OCI-LY1 (cell line): Measurements from ENCODE around the gene FBXW5.

Source experiments
- H2AFZ ChIP-seq: fragments of 200-600 bp; sonication (generic), shearing (Covaris generic); 2 replicates; pipeline ENCODE4 v1.6.0; 2014; ENCODE audit warnings: antibody characterized with exemption, mild to moderate bottlenecking, low read length
- H3F3A ChIP-seq: fragments of 200-600 bp; sonication (generic), shearing (Covaris generic); 2 replicates; pipeline ENCODE4 v1.6.0; 2014; ENCODE audit warnings: mild to moderate bottlenecking, antibody characterized with exemption, low read length, moderate library complexity; ENCODE audit not compliant: insufficient read depth
- H3K27ac ChIP-seq: fragments of 200-600 bp; sonication (generic); 2 replicates; pipeline ENCODE4 v1.5.1; 2014; ENCODE audit warnings: low read length, mixed run types, mild to moderate bottlenecking, low read depth; ENCODE audit not compliant: poor library complexity, severe bottlenecking
- H3K27me3 ChIP-seq: fragments of 200-600 bp; sonication (generic); 2 replicates; pipeline ENCODE4 v1.6.0; 2014; ENCODE audit warnings: antibody characterized with exemption, mild to moderate bottlenecking, low read length, moderate library complexity; ENCODE audit not compliant: insufficient read depth
- H3K36me3 ChIP-seq: fragments of 200-600 bp; sonication (generic); 2 replicates; pipeline ENCODE4 v1.6.1; 2014; ENCODE audit warnings: mild to moderate bottlenecking, antibody characterized with exemption, low read length, moderate library complexity, mixed read lengths; ENCODE audit not compliant: insufficient read depth
- H3K4me1 ChIP-seq: fragments of 200-600 bp; sonication (generic); 2 replicates; pipeline ENCODE4 v1.5.1; 2014; ENCODE audit warnings: mild to moderate bottlenecking, low read length, moderate library complexity; ENCODE audit not compliant: insufficient read depth, severe bottlenecking
- H3K4me2 ChIP-seq: fragments of 200-600 bp; sonication (generic), shearing (Covaris generic); 2 replicates; pipeline ENCODE4 v1.6.1; 2014; ENCODE audit warnings: low read length
- H3K4me3 ChIP-seq: fragments of 200-600 bp; sonication (generic); 2 replicates; pipeline ENCODE4 v1.5.1; 2014; ENCODE audit warnings: low read length, low read depth, mild to moderate bottlenecking, mixed read lengths; ENCODE audit not compliant: poor library complexity, severe bottlenecking
- H3K79me2 ChIP-seq: fragments of 200-600 bp; shearing (Covaris generic); 2 replicates; pipeline ENCODE4 v1.6.1; 2016; ENCODE audit warnings: mixed run types, low read length, mixed read lengths; ENCODE audit not compliant: insufficient read depth
- H3K9ac ChIP-seq: fragments of 200-600 bp; sonication (generic), shearing (Covaris generic); 2 replicates; pipeline ENCODE4 v1.6.1; 2014; ENCODE audit warnings: mild to moderate bottlenecking, low read length, mixed read lengths
- H3K9me2 ChIP-seq: fragments of 200-600 bp; sonication (generic), shearing (Covaris generic); 2 replicates; pipeline ENCODE4 v1.6.1; 2014; ENCODE audit warnings: low read depth, mild to moderate bottlenecking, low read length, mixed read lengths
- H3K9me3 ChIP-seq: fragments of 200-600 bp; shearing (Covaris generic); 2 replicates; pipeline ENCODE4 v1.6.1; 2014; ENCODE audit warnings: low read length, mixed read lengths
- H4K20me1 ChIP-seq: fragments of 200-600 bp; sonication (generic), shearing (Covaris generic); 2 replicates; pipeline ENCODE4 v1.6.0; 2016; ENCODE audit warnings: mild to moderate bottlenecking, low read length; ENCODE audit not compliant: insufficient read depth
- EZH2 ChIP-seq: fragments of 200-600 bp; sonication (generic), shearing (Covaris generic); IDR thresholded peaks from 2 replicates; pipeline ENCODE4 v1.8.0; 2017; ENCODE audit warnings: borderline replicate concordance, mixed run types, mild to moderate bottlenecking, antibody characterized with exemption, low read length, moderate library complexity, mixed read lengths
- TF ChIP-seq, protein P1 (sequence below): fragments of 200-600 bp; sonication (generic), shearing (Covaris generic); IDR thresholded peaks from 2 replicates; pipeline ENCODE4 v1.5.1; 2017; ENCODE audit warnings: mild to moderate bottlenecking, antibody characterized with exemption, low read length, moderate library complexity, mixed read lengths

The FBXW5 gene

DNA sequence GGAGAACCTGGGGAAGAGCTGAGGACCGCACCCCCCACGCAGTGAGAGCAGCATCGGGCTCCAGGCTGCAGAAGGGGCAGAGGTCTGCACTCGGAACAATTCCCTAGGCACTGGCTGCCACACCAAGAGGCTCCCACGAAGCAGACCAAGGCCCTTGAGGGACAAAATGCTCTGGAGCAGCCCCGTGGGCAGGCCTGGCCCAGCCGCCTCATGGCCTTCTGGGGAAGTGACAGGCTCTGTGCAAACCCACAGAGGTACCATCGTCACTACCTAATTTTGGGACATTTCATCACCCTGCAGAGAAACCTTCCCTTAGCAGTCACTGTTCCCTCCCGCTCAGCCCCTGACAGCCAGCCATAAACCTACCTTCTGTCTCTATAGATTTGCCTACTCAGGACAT lies 15.9 kb downstream of the FBXW5 start:
- H3K27me3 ChIP-seq: no peaks in the 10 kb centered on the region
- no peaks in the 10 kb centered on the region for H3K79me2 ChIP-seq
- no peak overlapping the region for H3K9ac ChIP-seq
- H2AFZ ChIP-seq: no peak overlapping the region
- peaks cover 3% of the 10 kb centered on the region; the same call in 1 of the 2 replicates for H3K9me3 ChIP-seq
- peaks cover 81% of the 10 kb centered on the region for H3K36me3 ChIP-seq
- no peaks in the 10 kb centered on the region for H4K20me1 ChIP-seq
- H3K4me1 ChIP-seq: peaks cover 8% of the 10 kb centered on the region
- no peaks in the 10 kb centered on the region for H3K9me2 ChIP-seq
- H3F3A ChIP-seq: no peaks in the 10 kb centered on the region
- H3K4me3 ChIP-seq: no peak overlapping the region
- TF ChIP-seq EZH2: no peak
- TF ChIP-seq, protein P1, sequence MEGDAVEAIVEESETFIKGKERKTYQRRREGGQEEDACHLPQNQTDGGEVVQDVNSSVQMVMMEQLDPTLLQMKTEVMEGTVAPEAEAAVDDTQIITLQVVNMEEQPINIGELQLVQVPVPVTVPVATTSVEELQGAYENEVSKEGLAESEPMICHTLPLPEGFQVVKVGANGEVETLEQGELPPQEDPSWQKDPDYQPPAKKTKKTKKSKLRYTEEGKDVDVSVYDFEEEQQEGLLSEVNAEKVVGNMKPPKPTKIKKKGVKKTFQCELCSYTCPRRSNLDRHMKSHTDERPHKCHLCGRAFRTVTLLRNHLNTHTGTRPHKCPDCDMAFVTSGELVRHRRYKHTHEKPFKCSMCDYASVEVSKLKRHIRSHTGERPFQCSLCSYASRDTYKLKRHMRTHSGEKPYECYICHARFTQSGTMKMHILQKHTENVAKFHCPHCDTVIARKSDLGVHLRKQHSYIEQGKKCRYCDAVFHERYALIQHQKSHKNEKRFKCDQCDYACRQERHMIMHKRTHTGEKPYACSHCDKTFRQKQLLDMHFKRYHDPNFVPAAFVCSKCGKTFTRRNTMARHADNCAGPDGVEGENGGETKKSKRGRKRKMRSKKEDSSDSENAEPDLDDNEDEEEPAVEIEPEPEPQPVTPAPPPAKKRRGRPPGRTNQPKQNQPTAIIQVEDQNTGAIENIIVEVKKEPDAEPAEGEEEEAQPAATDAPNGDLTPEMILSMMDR: no peak
- no peak overlapping the region for H3K27ac ChIP-seq
- no peak overlapping the region for H3K4me2 ChIP-seq

DNA sequence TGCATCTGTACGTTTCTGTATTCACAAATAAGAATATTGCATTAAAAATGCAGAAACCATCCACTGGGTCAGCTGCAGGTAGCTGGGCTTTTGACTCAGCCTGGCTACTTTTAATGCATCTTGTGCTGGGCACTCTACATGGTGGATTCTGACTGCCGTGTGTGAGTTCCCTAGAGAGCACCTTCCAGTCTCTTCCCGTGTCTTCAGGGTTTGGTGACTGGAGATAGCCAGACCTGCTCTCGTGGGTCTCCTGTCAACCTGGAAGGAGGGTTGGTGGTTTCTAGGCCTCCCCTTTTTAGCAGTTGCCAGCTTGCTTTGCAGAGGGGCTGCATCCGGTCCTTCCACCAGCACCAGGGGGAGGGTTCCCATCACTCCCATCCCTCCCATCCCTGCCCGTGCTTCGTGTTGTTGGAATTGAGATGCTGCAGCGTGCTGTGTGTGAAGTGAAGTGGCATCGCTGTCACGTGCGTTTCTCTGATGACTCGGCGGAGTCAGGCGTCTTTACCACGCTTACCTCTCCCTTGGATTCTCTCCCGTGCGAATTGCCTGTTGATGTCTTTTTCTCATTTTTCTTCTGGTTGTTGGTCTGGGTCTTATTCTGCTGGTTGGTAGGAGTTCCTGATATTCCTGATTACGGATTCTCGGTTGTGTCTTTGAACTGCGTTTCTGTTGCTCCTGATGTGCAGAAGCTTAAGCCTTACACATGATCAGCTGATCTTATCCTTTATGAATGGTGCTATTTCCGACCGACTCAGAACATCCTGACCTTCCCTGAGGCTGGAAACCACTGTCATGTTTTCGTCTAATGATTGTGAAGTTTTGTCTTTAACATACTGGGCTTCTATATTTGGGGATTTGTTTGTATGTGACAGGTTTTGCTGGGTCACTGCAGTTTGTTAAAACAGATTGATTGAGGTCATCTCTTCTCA lies 16.9 kb downstream of the FBXW5 start:
- H3K4me2 ChIP-seq: no peak overlapping the region
- H3K36me3 ChIP-seq: peaks cover 83% of the 10 kb centered on the region
- TF ChIP-seq, protein P1: no peak
- no peak for TF ChIP-seq EZH2

DNA sequence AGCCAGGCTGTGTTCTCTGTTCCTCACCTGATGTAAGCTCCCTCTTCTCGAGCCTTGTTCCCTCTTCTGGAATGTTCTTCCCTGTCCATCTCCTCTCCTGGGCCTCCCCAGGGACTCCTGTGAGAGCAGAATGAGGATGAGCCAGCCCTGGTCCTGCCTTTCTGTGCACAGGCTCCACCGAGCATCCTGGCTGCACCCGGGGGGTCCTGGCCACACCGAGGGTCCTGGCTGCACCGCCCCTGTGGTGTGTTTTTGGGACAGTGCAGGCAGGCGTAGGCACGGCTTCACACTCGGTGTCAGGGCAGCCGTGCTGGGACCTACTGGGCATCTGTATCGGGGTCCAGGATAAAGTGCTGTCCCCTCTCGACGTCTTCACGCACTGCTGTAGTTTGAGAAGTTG lies 17.8 kb downstream of the FBXW5 start:
- TF ChIP-seq, protein P1: no peak
- no peak for TF ChIP-seq EZH2
- H3K4me2 ChIP-seq: no peak overlapping the region
- H3K36me3 ChIP-seq: peaks cover 85% of the 10 kb centered on the region
- H3F3A ChIP-seq: no peaks in the 10 kb centered on the region
- H2AFZ ChIP-seq: no peak overlapping the region
- no peaks in the 10 kb centered on the region for H4K20me1 ChIP-seq
- no peaks in the 10 kb centered on the region for H3K9me2 ChIP-seq
- H3K9me3 ChIP-seq: peaks cover under 1% of the 10 kb centered on the region; the same call in 1 of the 2 replicates
- H3K27ac ChIP-seq: no peak overlapping the region
- no peak overlapping the region for H3K4me3 ChIP-seq
- H3K27me3 ChIP-seq: no peaks in the 10 kb centered on the region
- H3K4me1 ChIP-seq: peaks cover 15% of the 10 kb centered on the region
- H3K9ac ChIP-seq: no peak overlapping the region
- no peaks in the 10 kb centered on the region for H3K79me2 ChIP-seq

More for the DNA sequence above, 16.9 kb downstream of the FBXW5 start:
- Histone ChIP-seq H4K20me1 (no peaks in the 10 kb centered on the region), H3K4me3 (no peak overlapping the region), H3K9ac (no peak overlapping the region), H3K27ac (no peak overlapping the region), H3K9me2 (no peaks in the 10 kb centered on the region), H2AFZ (no peak overlapping the region), H3K27me3 (no peaks in the 10 kb centered on the region), H3F3A (no peaks in the 10 kb centered on the region), H3K79me2 (no peaks in the 10 kb centered on the region), H3K9me3 (peaks cover 3% of the 10 kb centered on the region; the same call in 1 of the 2 replicates), H3K4me1 (peaks cover 15% of the 10 kb centered on the region)
